Upper lobe of right lung (tissue), 1 donor: ENCODE measurements around the gene ZNF236. TPM values are rescaled to one million over a fixed set of nuclear protein-coding genes. Genes with fewer than 3 reads are reported as not detected.

Source experiments
- ATAC-seq: fragments of 200-7000 bp; cut with Tn5 transposase; one replicate; pipeline ENCODE4 v1.9.1; 2020; ENCODE audit warnings: mild to moderate bottlenecking, moderate library complexity
- DNase-seq: peaks from one replicate; pipeline ENCODE4 v3.0.0-alpha.2; 2020
- H3K27ac ChIP-seq: fragments of 200-600 bp; one replicate; pipeline ENCODE4 v1.8.0; 2022
- H3K27me3 ChIP-seq: fragments of 200-600 bp; one replicate; pipeline ENCODE4 v1.8.0; 2022; ENCODE audit warnings: mild to moderate bottlenecking
- H3K36me3 ChIP-seq: fragments of 200-600 bp; one replicate; pipeline ENCODE4 v1.8.0; 2022
- H3K4me1 ChIP-seq: fragments of 200-600 bp; one replicate; pipeline ENCODE4 v1.8.0; 2022
- H3K4me3 ChIP-seq: fragments of 200-600 bp; one replicate; pipeline ENCODE4 v1.8.0; 2022; ENCODE audit warnings: mild to moderate bottlenecking
- H3K9me3 ChIP-seq: fragments of 200-600 bp; one replicate; pipeline ENCODE4 v1.8.0; 2022
- intact Hi-C: fragments of 100-400 bp; cut with DNase I; formaldehyde crosslinking; loops from one replicate; pipeline ENCODE4 v1.11.0; 2022
- total RNA-seq: library from RNA; stranded (reverse); fragmentation: NEBNext Ultra II Directional; extraction: Animal tissue kit (Norgen Biotek cat#: 25700); gene quantifications from one replicate; pipeline ENCODE4 v1.2.1, GENCODE V29; 2021
- TF ChIP-seq, protein P1 (sequence below): fragments of 200-600 bp; IDR thresholded peaks from one replicate; pipeline ENCODE4 v1.8.0; 2022; ENCODE audit warnings: antibody characterized with exemption
- donor health status: DM: no; HTN: yes; CAD: no; lungs with severe emphysema.

The ZNF236 gene
- total RNA-seq, 1 donor from 2014 or later: 14.9 TPM

DNA sequence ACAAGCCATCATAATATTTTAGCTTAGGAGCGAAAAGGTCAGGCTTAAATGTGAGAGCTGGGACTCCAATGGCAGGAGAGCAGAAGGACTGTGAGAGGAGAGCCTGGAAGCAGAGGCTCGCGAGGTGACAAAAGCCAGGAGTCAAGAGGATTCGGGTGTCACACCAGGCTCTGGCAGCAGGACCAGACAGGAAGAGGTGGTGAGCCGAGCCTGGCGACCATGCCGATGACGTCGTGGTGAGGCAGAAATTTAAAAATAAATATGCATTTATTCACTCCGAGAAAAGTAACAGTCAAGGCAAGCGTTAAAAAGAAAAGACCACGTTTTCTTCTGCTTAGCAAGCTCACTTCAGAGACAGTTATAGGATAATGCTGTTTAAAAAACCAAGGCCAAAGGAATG lies 31.3 kb upstream of the ZNF236 start:
- Histone ChIP-seq H3K27ac (no peak overlapping the region), H3K4me1 (no peaks in the 10 kb centered on the region), H3K36me3 (no peaks in the 10 kb centered on the region), H3K27me3 (peaks cover 2% of the 10 kb centered on the region), H3K4me3 (no peak overlapping the region), H3K9me3 (no peaks in the 10 kb centered on the region)
- no peak for ATAC-seq
- TF ChIP-seq, protein P1, sequence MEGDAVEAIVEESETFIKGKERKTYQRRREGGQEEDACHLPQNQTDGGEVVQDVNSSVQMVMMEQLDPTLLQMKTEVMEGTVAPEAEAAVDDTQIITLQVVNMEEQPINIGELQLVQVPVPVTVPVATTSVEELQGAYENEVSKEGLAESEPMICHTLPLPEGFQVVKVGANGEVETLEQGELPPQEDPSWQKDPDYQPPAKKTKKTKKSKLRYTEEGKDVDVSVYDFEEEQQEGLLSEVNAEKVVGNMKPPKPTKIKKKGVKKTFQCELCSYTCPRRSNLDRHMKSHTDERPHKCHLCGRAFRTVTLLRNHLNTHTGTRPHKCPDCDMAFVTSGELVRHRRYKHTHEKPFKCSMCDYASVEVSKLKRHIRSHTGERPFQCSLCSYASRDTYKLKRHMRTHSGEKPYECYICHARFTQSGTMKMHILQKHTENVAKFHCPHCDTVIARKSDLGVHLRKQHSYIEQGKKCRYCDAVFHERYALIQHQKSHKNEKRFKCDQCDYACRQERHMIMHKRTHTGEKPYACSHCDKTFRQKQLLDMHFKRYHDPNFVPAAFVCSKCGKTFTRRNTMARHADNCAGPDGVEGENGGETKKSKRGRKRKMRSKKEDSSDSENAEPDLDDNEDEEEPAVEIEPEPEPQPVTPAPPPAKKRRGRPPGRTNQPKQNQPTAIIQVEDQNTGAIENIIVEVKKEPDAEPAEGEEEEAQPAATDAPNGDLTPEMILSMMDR: no peak
- DNase-seq: no peak
- intact Hi-C loops: no loop called here

DNA sequence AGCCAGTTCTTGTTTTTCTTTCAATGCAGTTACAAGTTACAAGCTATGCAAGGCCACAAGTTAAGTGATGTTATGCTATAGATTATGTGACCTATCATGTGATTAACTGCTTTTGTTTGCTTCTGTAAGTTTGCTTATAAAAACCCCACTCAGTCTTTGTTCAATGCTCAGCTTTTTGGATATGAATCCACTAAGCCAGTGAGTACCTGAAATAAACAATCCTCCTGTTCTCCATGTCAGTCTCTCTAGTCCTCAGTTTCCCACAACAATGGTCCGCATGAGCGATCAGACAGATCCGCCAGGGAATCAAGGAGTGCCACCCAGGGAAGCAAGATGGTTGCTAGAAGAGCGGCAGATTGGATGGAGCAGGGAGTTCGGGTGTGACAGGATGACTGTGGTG lies 30.7 kb upstream of the ZNF236 start:
- no peak for ATAC-seq
- intact Hi-C loops: no loop called here
- Histone ChIP-seq H3K9me3 (no peaks in the 10 kb centered on the region), H3K36me3 (no peaks in the 10 kb centered on the region), H3K27me3 (no peaks in the 10 kb centered on the region), H3K4me3 (no peak overlapping the region), H3K4me1 (no peaks in the 10 kb centered on the region), H3K27ac (no peak overlapping the region)
- TF ChIP-seq, protein P1: no peak
- no peak for DNase-seq

DNA sequence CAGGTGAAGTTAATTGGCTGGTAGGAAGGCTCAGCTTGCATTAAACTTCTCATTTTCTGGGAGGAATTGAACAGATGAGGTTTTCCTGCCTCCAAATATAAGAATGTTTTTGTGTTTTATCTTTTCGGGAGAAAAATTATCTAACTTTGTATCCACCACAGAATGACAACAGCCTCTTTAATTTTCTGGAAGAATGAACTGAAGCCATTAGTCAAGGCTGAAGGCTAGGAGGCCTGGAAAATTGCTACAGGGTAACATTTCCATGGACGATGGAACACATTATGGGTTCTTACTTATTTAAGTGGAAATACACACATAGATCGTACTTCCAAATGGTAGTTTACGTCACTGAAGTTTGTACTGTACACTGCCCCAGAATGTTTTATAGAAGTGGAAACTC lies 28.0 kb upstream of the ZNF236 start:
- no peaks in the 10 kb centered on the region for H3K36me3 ChIP-seq
- no peaks in the 10 kb centered on the region for H3K9me3 ChIP-seq
- ATAC-seq (no peak), DNase-seq (no peak)
- H3K4me3 ChIP-seq: no peak overlapping the region
- intact Hi-C loops: no loop called here
- H3K27ac ChIP-seq: no peak overlapping the region
- no peaks in the 10 kb centered on the region for H3K27me3 ChIP-seq
- no peaks in the 10 kb centered on the region for H3K4me1 ChIP-seq
- TF ChIP-seq, protein P1: no peak

DNA sequence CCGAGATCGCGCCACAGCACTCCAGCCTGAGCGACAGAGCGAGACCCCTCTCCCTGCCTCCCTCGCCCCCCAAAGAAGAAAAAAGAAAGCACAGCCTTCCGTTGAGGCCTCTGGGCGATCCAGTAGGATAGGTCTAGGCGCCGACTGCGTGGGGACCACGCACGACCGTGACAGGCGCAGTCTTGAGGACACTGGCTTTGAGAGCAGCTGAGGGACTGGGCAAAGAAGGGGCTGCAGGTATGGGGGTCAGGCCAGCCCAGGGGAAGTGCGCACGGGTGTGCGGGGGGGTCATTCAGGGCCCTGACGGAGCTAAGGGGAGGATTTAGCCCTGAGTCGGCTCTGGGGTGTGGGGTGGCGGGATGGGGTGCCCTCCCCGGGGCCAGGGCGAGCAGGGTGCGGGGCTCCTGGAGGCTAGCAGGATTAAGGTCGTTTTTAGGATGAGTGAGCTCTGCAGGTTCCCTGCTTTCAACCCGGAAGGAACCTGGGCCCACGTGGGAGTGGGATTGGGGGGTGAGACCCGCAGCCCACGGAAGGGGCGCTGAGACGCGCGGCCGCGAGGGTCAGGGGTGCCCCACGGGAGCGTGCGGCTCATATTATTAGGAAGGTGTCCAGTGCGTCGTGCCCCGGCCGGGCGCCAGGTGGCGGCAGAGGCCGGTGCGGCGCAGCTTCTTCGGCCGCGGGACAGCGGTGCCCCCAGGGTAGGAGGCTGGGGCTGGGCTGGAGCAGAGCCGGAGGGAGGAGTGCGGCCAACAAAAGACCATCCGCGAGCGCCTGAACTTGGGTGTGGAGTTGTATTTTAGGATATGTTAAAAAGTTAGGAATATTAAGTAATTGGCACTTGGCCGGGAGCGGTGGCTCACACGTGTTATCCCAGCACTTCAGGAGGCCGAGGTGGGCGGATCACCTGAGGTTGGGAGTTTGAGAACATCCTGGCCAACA lies 20.5 kb upstream of the ZNF236 start:
- no peaks in the 10 kb centered on the region for H3K36me3 ChIP-seq
- H3K4me1 ChIP-seq: peaks cover 9% of the 10 kb centered on the region
- ATAC-seq (peak; percentile 97), DNase-seq (peak; percentile 84)
- peaks cover 9% of the 10 kb centered on the region for H3K27me3 ChIP-seq
- TF ChIP-seq, protein P1: peak; percentile 95
- H3K9me3 ChIP-seq: no peaks in the 10 kb centered on the region
- peak overlapping the region; percentile 25 for H3K4me3 ChIP-seq
- no peak overlapping the region for H3K27ac ChIP-seq
- intact Hi-C loops: loop anchor here (10.0 kb wide), 1 partner anchor 73 kb away; no protein-coding TSS in a partner anchor

DNA sequence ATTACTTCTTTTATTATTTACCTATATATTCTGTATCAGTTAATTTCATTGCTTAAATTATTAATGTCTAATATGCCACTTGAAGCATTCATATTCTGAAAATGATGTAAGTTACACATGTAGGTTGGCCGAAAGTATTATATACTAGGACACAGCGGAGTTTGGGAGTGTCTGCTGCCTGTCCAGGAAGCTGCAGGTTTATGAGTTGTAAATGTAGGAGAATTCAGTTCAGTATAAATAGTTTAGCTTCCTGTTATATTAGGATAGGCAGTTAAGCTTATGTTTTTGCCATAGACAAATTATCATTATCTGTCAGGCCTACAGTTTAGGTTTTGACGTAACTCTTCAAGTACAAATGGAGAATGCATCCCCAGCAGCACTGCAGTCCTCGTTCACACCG lies 18.9 kb upstream of the ZNF236 start:
- no peak for DNase-seq
- H3K27ac ChIP-seq: no peak overlapping the region
- intact Hi-C loops: loop anchor here (10.0 kb wide), 1 partner anchor 71 kb away; no protein-coding TSS in a partner anchor
- H3K4me3 ChIP-seq: no peak overlapping the region
- no peak for ATAC-seq
- H3K27me3 ChIP-seq: peaks cover 9% of the 10 kb centered on the region
- peaks cover 9% of the 10 kb centered on the region for H3K4me1 ChIP-seq
- no peaks in the 10 kb centered on the region for H3K9me3 ChIP-seq
- TF ChIP-seq, protein P1: no peak
- H3K36me3 ChIP-seq: peaks cover 6% of the 10 kb centered on the region
